ENCODE data around the gene GABRG2.

The GABRG2 gene

DNA sequence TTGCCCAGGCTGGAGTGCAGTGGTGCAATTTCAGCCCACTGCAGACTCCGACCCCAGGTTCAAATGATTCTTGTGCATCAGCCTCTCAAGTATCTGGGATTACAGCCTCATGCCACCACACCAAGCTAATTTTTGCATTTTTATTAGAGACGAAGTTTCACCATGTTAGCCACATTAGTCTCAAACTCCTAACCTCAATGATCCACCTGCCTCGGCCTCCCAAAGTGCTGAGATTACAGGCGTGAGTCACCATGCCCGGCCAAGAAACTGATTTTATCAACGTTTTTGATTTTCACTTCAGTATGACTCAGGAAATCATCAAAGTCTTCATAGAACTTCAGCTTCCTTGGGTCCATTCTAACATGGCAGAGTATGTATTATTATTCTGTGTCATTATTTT lies 125.4 kb downstream of the GABRG2 start:
- Histone ChIP-seq H2AFZ (ENCODE audit: low read length) (no peak overlapping the region), H3K4me3 (ENCODE audit: low read length, poor library complexity, severe bottlenecking) (no peak overlapping the region), H3K36me3 (ENCODE audit: insufficient read depth, low read length) (no peaks in the 10 kb centered on the region), H4K20me1 (ENCODE audit: insufficient read depth, low read length, poor library complexity, severe bottlenecking) (no peaks in the 10 kb centered on the region), H3K9me3 (ENCODE audit: insufficient read depth, low read depth, low read length) (no peaks in the 10 kb centered on the region), H3K27me3 (ENCODE audit: insufficient read depth, low read length, poor library complexity, severe bottlenecking) (no peaks in the 10 kb centered on the region), H3K9ac (ENCODE audit: low read depth, low read length, poor library complexity, severe bottlenecking) (no peak overlapping the region), H3K4me1 (ENCODE audit: insufficient read depth, low read length, poor library complexity, severe bottlenecking) (no peaks in the 10 kb centered on the region), H3F3A (ENCODE audit: low read depth) (no peaks in the 10 kb centered on the region), H3K4me2 (ENCODE audit: low read depth, low read length, poor library complexity, severe bottlenecking) (no peak overlapping the region), H3K9me2 (replicated peaks; ENCODE audit: low read depth, low read length) (no peaks in the 10 kb centered on the region), H3K79me2 (ENCODE audit: insufficient read depth, low read length) (no peaks in the 10 kb centered on the region)
- TF ChIP-seq EZH2phosphoT487 (IDR thresholded peaks at IDR 0.05; ENCODE audit: borderline replicate concordance) = no peak
- TF ChIP-seq, protein P1, sequence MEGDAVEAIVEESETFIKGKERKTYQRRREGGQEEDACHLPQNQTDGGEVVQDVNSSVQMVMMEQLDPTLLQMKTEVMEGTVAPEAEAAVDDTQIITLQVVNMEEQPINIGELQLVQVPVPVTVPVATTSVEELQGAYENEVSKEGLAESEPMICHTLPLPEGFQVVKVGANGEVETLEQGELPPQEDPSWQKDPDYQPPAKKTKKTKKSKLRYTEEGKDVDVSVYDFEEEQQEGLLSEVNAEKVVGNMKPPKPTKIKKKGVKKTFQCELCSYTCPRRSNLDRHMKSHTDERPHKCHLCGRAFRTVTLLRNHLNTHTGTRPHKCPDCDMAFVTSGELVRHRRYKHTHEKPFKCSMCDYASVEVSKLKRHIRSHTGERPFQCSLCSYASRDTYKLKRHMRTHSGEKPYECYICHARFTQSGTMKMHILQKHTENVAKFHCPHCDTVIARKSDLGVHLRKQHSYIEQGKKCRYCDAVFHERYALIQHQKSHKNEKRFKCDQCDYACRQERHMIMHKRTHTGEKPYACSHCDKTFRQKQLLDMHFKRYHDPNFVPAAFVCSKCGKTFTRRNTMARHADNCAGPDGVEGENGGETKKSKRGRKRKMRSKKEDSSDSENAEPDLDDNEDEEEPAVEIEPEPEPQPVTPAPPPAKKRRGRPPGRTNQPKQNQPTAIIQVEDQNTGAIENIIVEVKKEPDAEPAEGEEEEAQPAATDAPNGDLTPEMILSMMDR (conservative IDR thresholded peaks at IDR 0.05; ENCODE audit: low read length) = no peak

DNA sequence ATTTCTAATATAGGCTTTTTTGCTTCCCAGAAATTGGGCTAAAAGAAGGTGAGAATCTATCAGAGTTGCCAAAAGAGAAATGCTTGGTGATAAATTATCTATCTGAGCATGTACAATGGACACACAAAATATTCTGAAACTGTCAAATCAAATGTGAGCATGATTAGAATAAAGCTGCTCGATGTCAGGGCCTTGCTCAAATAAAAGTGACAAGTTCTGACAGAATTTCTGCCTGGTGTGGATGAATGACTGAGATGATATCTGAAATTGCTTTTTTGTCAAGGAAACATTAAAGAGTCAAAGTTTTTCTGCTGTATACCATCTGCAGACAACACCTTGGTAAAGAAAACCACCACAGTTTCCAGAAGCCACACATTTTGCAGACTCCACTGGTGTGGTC lies 128.8 kb downstream of the GABRG2 start:
- Histone ChIP-seq H3K4me2 (ENCODE audit: low read depth, low read length, poor library complexity, severe bottlenecking) (no peak overlapping the region), H4K20me1 (ENCODE audit: insufficient read depth, low read length, poor library complexity, severe bottlenecking) (no peaks in the 10 kb centered on the region), H3K27me3 (ENCODE audit: insufficient read depth, low read length, poor library complexity, severe bottlenecking) (no peaks in the 10 kb centered on the region), H3K79me2 (ENCODE audit: insufficient read depth, low read length) (no peaks in the 10 kb centered on the region), H3K9ac (ENCODE audit: low read depth, low read length, poor library complexity, severe bottlenecking) (no peak overlapping the region), H3K4me1 (ENCODE audit: insufficient read depth, low read length, poor library complexity, severe bottlenecking) (no peaks in the 10 kb centered on the region), H3K36me3 (ENCODE audit: insufficient read depth, low read length) (no peaks in the 10 kb centered on the region), H3F3A (ENCODE audit: low read depth) (no peaks in the 10 kb centered on the region), H2AFZ (ENCODE audit: low read length) (no peak overlapping the region), H3K9me3 (ENCODE audit: insufficient read depth, low read depth, low read length) (no peaks in the 10 kb centered on the region), H3K4me3 (ENCODE audit: low read length, poor library complexity, severe bottlenecking) (no peak overlapping the region), H3K9me2 (replicated peaks; ENCODE audit: low read depth, low read length) (no peaks in the 10 kb centered on the region)
- TF ChIP-seq, protein P1 (conservative IDR thresholded peaks at IDR 0.05; ENCODE audit: low read length) = no peak
- no peak for TF ChIP-seq EZH2phosphoT487 (IDR thresholded peaks at IDR 0.05; ENCODE audit: borderline replicate concordance)

DNA sequence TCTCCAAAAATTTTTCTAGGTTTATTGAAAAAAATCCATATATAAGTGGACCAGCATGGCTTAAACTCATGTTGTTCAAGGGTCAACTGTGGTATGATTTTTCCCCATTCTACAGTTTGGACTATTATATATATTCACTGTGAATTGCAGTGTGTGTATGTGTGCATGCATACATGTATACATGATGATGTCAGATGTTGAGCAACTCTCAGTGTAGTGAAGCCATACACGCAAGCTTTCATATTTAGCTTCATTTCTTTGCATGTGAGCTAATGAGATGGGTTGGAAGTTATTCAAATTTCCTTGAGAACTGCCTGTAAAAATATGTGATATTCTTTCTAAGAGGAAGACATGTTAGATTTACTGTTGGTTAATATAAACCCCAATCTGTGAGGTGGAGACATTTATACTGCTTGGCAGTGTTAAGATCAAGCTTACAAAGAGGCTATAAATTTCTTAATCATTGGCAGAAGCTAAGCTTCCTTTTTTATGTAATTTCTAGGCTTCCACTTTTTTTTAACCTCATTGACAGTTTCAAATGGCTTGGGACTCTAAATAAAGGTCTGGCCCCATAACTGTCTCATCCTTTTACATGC lies 134.8 kb downstream of the GABRG2 start:
- no peaks in the 10 kb centered on the region for H3K9me3 ChIP-seq (ENCODE audit: insufficient read depth, low read depth, low read length)
- no peaks in the 10 kb centered on the region for H3F3A ChIP-seq (ENCODE audit: low read depth)
- no peaks in the 10 kb centered on the region for H3K4me1 ChIP-seq (ENCODE audit: insufficient read depth, low read length, poor library complexity, severe bottlenecking)
- H3K4me3 ChIP-seq (ENCODE audit: low read length, poor library complexity, severe bottlenecking) = no peak overlapping the region
- H3K27me3 ChIP-seq (ENCODE audit: insufficient read depth, low read length, poor library complexity, severe bottlenecking) = no peaks in the 10 kb centered on the region
- H2AFZ ChIP-seq (ENCODE audit: low read length) = no peak overlapping the region
- no peak overlapping the region for H3K4me2 ChIP-seq (ENCODE audit: low read depth, low read length, poor library complexity, severe bottlenecking)
- no peaks in the 10 kb centered on the region for H3K36me3 ChIP-seq (ENCODE audit: insufficient read depth, low read length)
- H3K79me2 ChIP-seq (ENCODE audit: insufficient read depth, low read length) = no peaks in the 10 kb centered on the region
- TF ChIP-seq, protein P1 (conservative IDR thresholded peaks at IDR 0.05; ENCODE audit: low read length) = no peak
- TF ChIP-seq EZH2phosphoT487 (IDR thresholded peaks at IDR 0.05; ENCODE audit: borderline replicate concordance) = no peak
- no peak overlapping the region for H3K9ac ChIP-seq (ENCODE audit: low read depth, low read length, poor library complexity, severe bottlenecking)
- H4K20me1 ChIP-seq (ENCODE audit: insufficient read depth, low read length, poor library complexity, severe bottlenecking) = no peaks in the 10 kb centered on the region
- H3K9me2 ChIP-seq (replicated peaks; ENCODE audit: low read depth, low read length) = no peaks in the 10 kb centered on the region

Measured in Loucy (cell line).